NB4 (cell line): ENCODE measurements around the gene PHF12.

ENCODE experiments used
- DNase-seq: peaks from one replicate; pipeline ENCODE4 v3.0.0; 2010; ENCODE audit warnings: low read depth
- H3K4me3 ChIP-seq: one replicate; pipeline ENCODE4 v1.5.1; 2011; ENCODE audit warnings: mild to moderate bottlenecking, low read depth, low read length, moderate library complexity
- MYC ChIP-seq: IDR thresholded peaks from 2 replicates; pipeline ENCODE4 v1.6.1; 2011; ENCODE audit warnings: low read depth, low read length
- POLR2A ChIP-seq: IDR thresholded peaks from 2 replicates; pipeline ENCODE4 v1.6.1; 2011; ENCODE audit warnings: mild to moderate bottlenecking; ENCODE audit not compliant: insufficient read length; ENCODE audit errors: extremely low read depth
- TF ChIP-seq, protein P1 (sequence below): IDR thresholded peaks from one replicate; pipeline ENCODE4 v1.5.1; 2012; ENCODE audit warnings: low read depth, low read length
- TF ChIP-seq, protein P2 (sequence below): IDR thresholded peaks from 2 replicates; pipeline ENCODE4 v1.6.1; 2011; ENCODE audit warnings: low read depth, low read length

PHF12 gene

DNA sequence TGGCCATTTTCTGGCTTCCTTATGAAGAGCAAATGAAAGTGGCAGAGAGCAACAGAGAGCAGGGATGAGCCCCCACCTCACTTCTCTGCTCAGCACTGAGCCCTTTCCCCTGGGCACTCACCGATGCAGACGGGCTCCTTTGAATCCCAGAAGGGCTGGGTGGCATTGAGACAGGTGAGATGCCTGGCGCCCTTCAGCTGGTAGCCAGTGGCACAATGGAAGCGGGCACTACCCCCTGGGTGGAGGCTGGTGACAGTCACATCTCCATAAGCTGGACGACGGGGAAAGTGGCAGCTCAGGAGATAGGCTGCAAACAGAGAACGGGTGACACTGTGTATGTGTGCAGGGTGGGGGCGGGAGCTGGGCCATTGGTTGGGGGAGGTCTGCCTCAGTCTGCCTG is 12.5 kb upstream of the PHF12 start:
- no peak for DNase-seq
- TF ChIP-seq, protein P1, sequence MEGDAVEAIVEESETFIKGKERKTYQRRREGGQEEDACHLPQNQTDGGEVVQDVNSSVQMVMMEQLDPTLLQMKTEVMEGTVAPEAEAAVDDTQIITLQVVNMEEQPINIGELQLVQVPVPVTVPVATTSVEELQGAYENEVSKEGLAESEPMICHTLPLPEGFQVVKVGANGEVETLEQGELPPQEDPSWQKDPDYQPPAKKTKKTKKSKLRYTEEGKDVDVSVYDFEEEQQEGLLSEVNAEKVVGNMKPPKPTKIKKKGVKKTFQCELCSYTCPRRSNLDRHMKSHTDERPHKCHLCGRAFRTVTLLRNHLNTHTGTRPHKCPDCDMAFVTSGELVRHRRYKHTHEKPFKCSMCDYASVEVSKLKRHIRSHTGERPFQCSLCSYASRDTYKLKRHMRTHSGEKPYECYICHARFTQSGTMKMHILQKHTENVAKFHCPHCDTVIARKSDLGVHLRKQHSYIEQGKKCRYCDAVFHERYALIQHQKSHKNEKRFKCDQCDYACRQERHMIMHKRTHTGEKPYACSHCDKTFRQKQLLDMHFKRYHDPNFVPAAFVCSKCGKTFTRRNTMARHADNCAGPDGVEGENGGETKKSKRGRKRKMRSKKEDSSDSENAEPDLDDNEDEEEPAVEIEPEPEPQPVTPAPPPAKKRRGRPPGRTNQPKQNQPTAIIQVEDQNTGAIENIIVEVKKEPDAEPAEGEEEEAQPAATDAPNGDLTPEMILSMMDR = no peak
- TF ChIP-seq, protein P2, sequence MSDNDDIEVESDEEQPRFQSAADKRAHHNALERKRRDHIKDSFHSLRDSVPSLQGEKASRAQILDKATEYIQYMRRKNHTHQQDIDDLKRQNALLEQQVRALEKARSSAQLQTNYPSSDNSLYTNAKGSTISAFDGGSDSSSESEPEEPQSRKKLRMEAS = no peak
- TF ChIP-seq MYC = no peak
- TF ChIP-seq POLR2A = no peak
- no peak overlapping the region for H3K4me3 ChIP-seq

DNA sequence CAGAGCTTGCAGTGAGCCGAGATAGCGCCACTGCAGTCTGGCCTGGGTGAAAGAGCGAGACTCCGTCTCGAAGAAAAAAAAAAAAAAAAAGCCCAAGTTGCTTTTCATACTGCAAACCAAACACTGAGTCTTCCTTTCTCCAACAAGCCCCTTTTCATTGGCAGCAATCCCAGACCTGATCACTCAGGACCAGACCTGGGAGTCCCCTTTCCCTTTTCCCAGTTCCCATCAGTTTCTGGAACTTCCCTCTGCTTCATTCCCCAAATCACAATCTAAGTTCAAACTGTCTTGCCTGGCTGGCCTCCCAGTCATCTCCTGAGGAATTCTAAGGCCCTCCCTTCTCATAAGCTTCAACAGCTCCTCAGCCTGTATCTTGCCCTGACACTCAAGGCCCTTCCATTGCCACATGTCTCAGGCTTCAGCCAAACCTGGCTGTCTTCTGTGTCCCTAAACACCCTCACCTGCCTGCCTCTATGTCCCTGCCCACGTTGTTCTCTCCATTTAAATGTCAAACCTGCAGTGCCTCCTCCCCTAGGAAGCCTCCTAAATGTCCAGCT is 11.8 kb upstream of the PHF12 start:
- TF ChIP-seq, protein P1 = no peak
- TF ChIP-seq POLR2A (no peak), MYC (no peak)
- TF ChIP-seq, protein P2 = no peak
- DNase-seq = no peak

DNA sequence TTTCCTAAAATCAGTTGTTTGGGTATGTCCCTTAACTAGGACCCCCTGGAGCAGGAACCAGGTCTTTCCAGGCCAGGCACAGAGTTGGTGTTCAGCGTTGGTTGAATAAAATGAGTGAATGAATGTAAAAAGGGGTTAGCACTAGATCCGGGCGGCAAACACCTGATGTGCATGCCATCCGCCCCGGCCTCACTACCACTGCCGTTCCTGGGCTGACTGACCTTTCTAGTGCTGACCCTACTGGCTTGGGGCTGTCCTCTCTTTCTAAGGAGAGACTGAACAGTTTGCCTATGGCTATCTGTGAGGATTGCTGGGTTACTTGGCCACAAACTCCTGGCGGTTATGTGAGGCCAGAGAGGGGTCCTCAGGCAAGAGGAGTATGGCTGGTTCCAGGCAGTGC is 10.1 kb upstream of the PHF12 start:
- no peak for DNase-seq
- no peak overlapping the region for H3K4me3 ChIP-seq
- TF ChIP-seq, protein P1 = no peak
- TF ChIP-seq POLR2A (no peak), MYC (no peak)
- TF ChIP-seq, protein P2 = no peak

More for the DNA sequence above, 11.8 kb upstream of the PHF12 start:
- no peak overlapping the region for H3K4me3 ChIP-seq

DNA sequence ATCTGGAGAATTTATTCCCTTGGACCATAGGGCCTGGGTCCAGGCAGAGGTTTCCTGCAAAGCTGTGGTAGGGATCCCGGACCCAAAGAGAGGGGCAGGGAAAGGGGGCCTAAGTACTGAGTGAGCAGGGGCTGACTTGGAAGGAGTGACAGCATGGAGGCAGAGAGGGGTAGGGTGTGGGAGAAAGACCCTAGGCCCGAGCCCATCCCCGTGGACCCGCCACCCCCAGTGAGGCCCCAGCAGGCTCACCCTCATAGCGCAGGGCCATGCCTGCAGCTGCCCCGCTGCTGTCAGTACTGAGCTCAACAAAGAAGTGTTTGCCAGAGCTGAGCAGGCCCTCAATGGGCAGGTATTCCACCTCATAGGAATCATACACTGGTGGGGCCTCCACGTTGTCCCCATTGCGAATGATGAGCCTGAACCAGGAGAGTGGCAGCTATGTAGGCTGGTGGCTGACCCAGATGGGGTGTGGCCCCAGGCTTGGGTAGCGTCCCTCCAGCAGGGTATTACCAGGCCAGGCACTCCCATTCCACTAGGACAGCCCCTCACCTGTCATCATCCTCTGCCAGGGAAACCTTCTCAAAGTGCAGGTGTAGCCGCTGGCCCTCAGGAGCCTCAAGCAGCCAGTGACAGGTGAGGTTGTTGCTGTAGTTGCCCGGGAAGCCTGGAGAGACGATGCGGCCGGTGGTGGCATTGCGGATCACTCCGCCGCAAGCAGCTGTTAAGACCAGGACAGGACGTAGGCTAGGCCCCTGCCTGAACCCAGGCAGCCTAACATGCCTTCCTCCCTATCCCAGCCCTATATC is 9.1 kb upstream of the PHF12 start:
- TF ChIP-seq, protein P2 = no peak
- TF ChIP-seq, protein P1 = no peak
- TF ChIP-seq POLR2A (no peak), MYC (no peak)
- H3K4me3 ChIP-seq = no peak overlapping the region
- DNase-seq = no peak

DNA sequence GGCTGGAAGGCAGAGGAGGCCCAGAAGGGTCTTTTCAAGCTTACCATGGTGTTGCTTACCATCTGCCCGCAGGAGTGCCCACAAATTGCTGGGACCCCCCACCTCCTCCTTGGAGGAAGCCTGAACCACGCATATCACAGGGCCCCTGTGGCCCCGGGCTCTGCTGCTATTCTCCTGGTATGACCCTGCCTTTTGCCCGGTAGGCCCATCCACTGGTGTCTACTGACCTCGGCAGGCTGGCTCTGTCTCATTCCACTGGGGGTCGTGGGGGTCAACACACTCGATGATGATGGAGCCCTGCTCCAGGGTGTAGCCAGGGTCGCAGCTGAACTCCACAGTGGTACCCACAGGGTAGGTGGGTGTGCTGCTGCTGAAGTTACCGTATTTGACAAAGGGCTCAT is 8.2 kb upstream of the PHF12 start:
- H3K4me3 ChIP-seq = no peak overlapping the region
- DNase-seq = no peak
- TF ChIP-seq, protein P2 = no peak
- TF ChIP-seq POLR2A (no peak), MYC (no peak)
- TF ChIP-seq, protein P1 = no peak
